Measurements from ENCODE around the gene GFOD2. TPM values are rescaled to one million over a fixed set of nuclear protein-coding genes. Genes with fewer than 3 reads are reported as not detected.
A peak's percentile ranks its signal among the peaks of the same experiment; 100 is the strongest.

Gene GFOD2
- total RNA-seq, 4 donors from 2014 or later: 21.9 to 32.2 (median 24.3) TPM

DNA sequence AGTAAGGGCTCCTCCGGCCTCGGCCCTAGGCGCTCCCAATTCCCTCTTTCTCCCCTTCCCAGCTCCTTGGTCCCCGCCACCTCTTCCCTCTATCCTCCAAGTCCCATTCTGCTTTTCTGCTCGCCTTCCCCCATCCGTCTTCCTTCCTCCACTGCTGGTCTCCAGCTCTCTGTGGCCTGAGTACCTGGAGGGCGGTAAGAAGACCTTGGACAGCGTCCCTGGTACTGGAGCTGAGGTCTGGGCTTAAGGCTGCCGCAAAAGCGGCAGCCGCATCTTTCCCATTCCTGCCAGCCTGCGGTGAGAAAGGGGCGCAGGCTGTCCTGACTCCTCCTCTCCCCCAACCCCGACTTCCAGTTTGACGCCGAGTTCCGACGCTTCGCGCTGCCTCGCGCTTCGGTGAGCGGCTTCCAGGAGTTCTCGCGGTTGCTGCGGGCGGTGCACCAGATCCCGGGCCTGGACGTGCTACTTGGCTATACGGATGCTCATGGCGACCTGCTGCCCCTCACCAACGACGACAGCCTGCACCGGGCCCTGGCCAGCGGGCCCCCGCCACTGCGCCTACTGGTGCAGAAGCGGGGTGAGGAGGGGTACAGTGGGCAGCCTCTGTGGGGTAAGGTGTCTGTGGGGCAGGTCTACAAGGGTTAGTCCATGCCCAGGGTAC, 57.9 kb downstream of the GFOD2 start:
- in situ Hi-C loops (cut with MboI; ENCODE audit: low pct_ligation_motif_present in 1 of 4, low pct_unique_long_range_greater_than_20kb in 1 of 4, low sequenced_read_pairs in 3 of 4): loop anchor here in 3 of 4 donors (10.0 to 25.0 kb wide), 2 partner anchors 99 to 136 kb away; partner anchors contain the start of genes CTCF (in 2 of the 3) and RIPOR1 (in 1 of the 3)
- WGBS, 2 donors (ENCODE audit: low coverage in 1 of 2): 13% methylated on average over 39 of the region's 39 CpGs; no CpG with 5 or more reads in 1 of the 2 donors

GRCh38 chr16:67660564-67661028, 58.5 kb downstream of the GFOD2 start, which contains the start of gene PARD6A:
Gene PARD6A, plus strand, starts transcription at chr16:67660960. Its CDS starts 79 bp downstream, at chr16:67661039.
- peak within 1 kb of the TSS; percentile 93 to 99 (median 95) for H3K27ac ChIP-seq
- H3K27me3 ChIP-seq: peaks cover 3% of the 10 kb centered on the region
- no peak for TF ChIP-seq CTCF (IDR thresholded peaks at IDR 0.05)
- TF ChIP-seq POLR2A (IDR thresholded peaks at IDR 0.05): peak; percentile 53
- H3K9me3 ChIP-seq: no peaks in the 10 kb centered on the region
- H3K4me1 ChIP-seq: peaks cover 13 to 19% (median 18%) of the 10 kb centered on the region in 4 donors
- intact Hi-C loops (cut with DNase I; ENCODE audit: low total_unique reads): no loop called here
- H3K36me3 ChIP-seq: no peaks in the 10 kb centered on the region
- peak within 1 kb of the TSS; percentile 63 to 84 (median 77) for H3K4me3 ChIP-seq
- peak; percentile 95 for DNase-seq
- WGBS, 2 donors (ENCODE audit: low coverage in 1 of 2): 1% methylated on average over 36 of the region's 48 CpGs; no CpG with 5 or more reads in 1 of the 2 donors
- in situ Hi-C loops (cut with MboI; ENCODE audit: low pct_ligation_motif_present in 1 of 4, low pct_unique_long_range_greater_than_20kb in 1 of 4, low sequenced_read_pairs in 3 of 4): loop anchor here in 3 of 4 donors (10.0 to 25.0 kb wide), 2 partner anchors 98 to 136 kb away; partner anchors contain the start of genes CTCF (in 2 of the 3) and RIPOR1 (in 1 of the 3)

More for the DNA sequence above, 57.9 kb downstream of the GFOD2 start:
- intact Hi-C loops (cut with DNase I; ENCODE audit: low total_unique reads): no loop called here
- peaks cover 20 to 25% (median 24%) of the 10 kb centered on the region in 4 donors for H3K4me1 ChIP-seq
- peak overlapping the region; percentile 93 to 99 (median 95) for H3K27ac ChIP-seq
- H3K4me3 ChIP-seq: peak overlapping the region; percentile 32 to 84 (median 66)
- H3K36me3 ChIP-seq: no peaks in the 10 kb centered on the region
- no peaks in the 10 kb centered on the region for H3K9me3 ChIP-seq
- H3K27me3 ChIP-seq: no peaks in the 10 kb centered on the region
- TF ChIP-seq POLR2A (IDR thresholded peaks at IDR 0.05): no peak
- TF ChIP-seq EP300 (IDR thresholded peaks at IDR 0.05; ENCODE audit: low read depth): no peak
- TF ChIP-seq CTCF (IDR thresholded peaks at IDR 0.05): no peak
- no peak for TF ChIP-seq POLR2AphosphoS5 (IDR thresholded peaks at IDR 0.05)
- no peak for DNase-seq

DNA sequence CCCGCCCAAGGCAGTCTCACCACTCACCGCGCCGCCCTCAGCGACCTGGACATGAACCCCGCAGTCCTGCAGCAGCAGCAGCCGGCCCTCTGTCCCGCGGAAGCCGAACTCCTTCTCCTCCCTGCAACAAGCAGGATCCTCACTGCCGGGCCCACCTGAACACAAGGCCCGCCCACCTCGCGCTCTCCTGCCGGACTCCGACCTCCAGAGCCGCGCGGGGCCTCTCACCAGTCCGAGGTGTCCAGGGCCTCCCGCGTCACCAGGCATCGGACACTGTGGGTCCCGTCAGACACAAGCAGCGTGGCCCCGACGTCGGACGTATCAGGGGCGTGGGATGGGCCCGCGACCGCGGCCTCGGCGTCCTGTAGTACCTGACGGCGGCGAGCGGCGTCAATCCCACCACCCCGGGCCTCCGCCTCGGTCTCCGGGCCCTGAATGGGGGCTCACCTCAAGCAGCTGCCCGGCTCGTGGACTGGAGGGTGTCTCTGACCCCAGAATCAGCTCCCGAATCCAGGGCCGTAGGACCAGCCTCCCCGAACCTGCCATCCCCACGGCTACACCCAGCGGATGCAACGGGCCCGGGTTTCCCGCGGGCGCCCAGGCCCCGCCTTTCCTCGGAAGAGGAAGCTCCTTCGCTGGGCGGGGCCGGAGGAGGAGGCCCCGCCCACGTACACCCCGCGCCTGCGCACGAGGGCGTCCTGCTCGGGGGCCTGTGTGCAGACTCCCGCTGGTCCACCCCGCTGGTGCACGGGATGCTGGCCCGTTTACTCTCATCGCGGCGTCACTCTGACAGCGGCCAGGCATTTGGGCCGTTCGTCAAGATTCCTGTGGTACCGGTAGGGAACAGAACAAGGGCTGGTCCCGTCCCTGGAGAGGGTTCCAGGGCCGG, 59.2 kb downstream of the GFOD2 start, which contains the start of gene ACD:
TSS of gene ACD (minus strand) at position 586 of the 889 bp plus-strand sequence. CDS start at position 546, 40 bp downstream.
- DNase-seq: peak; percentile 93
- WGBS, 2 donors (ENCODE audit: low coverage in 1 of 2): 0% methylated on average over 83 of the region's 83 CpGs; no CpG with 5 or more reads in 1 of the 2 donors
- in situ Hi-C loops (cut with MboI; ENCODE audit: low pct_ligation_motif_present in 1 of 4, low pct_unique_long_range_greater_than_20kb in 1 of 4, low sequenced_read_pairs in 3 of 4) (loop anchor here in 3 of 4 donors (10.0 to 25.0 kb wide), 2 partner anchors 98 to 135 kb away; partner anchors contain the start of genes CTCF (in 2 of the 3) and RIPOR1 (in 1 of the 3)), intact Hi-C loops (cut with DNase I; ENCODE audit: low total_unique reads) (no loop called here)
- peak within 1 kb of the TSS; percentile 93 to 99 (median 95) for H3K27ac ChIP-seq
- H3K4me3 ChIP-seq: peak within 1 kb of the TSS; percentile 63 to 84 (median 77)
- TF ChIP-seq POLR2A (IDR thresholded peaks at IDR 0.05) (peak; percentile 77), POLR2AphosphoS5 (IDR thresholded peaks at IDR 0.05) (peak; percentile 86 to 92 (median 90)), EP300 (IDR thresholded peaks at IDR 0.05; ENCODE audit: low read depth) (no peak)
- H3K4me1 ChIP-seq: peaks cover 13 to 18% (median 17%) of the 10 kb centered on the region in 4 donors
- H3K27me3 ChIP-seq: peaks cover 9% of the 10 kb centered on the region
- no peaks in the 10 kb centered on the region for H3K9me3 ChIP-seq
- H3K36me3 ChIP-seq: no peaks in the 10 kb centered on the region

- Histone ChIP-seq H3K27me3 (peaks cover 18% of the 10 kb centered on the region), H3K9me3 (no peaks in the 10 kb centered on the region), H3K36me3 (no peaks in the 10 kb centered on the region), H3K4me3 (peak overlapping the region; percentile 63 to 84 (median 76)), H3K4me1 (peaks cover 13 to 18% (median 17%) of the 10 kb centered on the region in 4 donors), H3K27ac (peak overlapping the region in 3 of 4 donors; percentile 93 to 97 (median 93))
- intact Hi-C loops (cut with DNase I; ENCODE audit: low total_unique reads) (no loop called here), in situ Hi-C loops (cut with MboI; ENCODE audit: low pct_ligation_motif_present in 1 of 4, low pct_unique_long_range_greater_than_20kb in 1 of 4, low sequenced_read_pairs in 3 of 4) (loop anchor here in 2 of 4 donors (25.0 kb wide), 1 partner anchor 97 kb away; the partner anchor contains the start of gene CTCF (in 2 of the 2))
- no peak for DNase-seq
- no peak for TF ChIP-seq CTCF (IDR thresholded peaks at IDR 0.05)
- TF ChIP-seq POLR2AphosphoS5 (IDR thresholded peaks at IDR 0.05): no peak
- TF ChIP-seq POLR2A (IDR thresholded peaks at IDR 0.05): no peak
- no peak for TF ChIP-seq EP300 (IDR thresholded peaks at IDR 0.05; ENCODE audit: low read depth)
- 35% methylated on average over 21 of the region's 21 CpGs; no CpG with 5 or more reads in 1 of the 2 donors for WGBS, 2 donors (ENCODE audit: low coverage in 1 of 2)
Observed at GRCh38 chr16:67658849-67659674, 60.1 kb downstream of the GFOD2 start.

All from transverse colon (tissue), 4 donors.